WTC11 (cell line): Measurements from ENCODE around the gene NELL1. TPM values are rescaled to one million over a fixed set of nuclear protein-coding genes. Genes with fewer than 3 reads are reported as not detected.

Experiments used
- ATAC-seq: fragments of 200-7000 bp; cut with Tn5 transposase; 2 replicates; pipeline ENCODE4 v1.10.0; 2021; ENCODE audit warnings: mild to moderate bottlenecking, moderate library complexity
- CTCF ChIA-PET: fragments of 300-600 bp; sonication (Branson Sonifier 250); formaldehyde crosslinking; loops from one replicate; lab custom pipeline; 2021; ENCODE audit warnings: antibody characterized with exemption; lab: Charles Lee
- POLR2A ChIA-PET: fragments of 350-600 bp; sonication (Branson Sonifier 250); formaldehyde crosslinking; loops from one replicate; lab custom pipeline; 2021; ENCODE audit warnings: antibody characterized with exemption; lab: Charles Lee
- DNase-seq: peaks from one replicate; pipeline ENCODE4 v3.0.0; 2021; ENCODE audit warnings: low spot score
- H3K27ac Mint-ChIP-seq: 2 replicates; pipeline ENCODE4 v1.8.0; 2021; ENCODE audit warnings: mixed read lengths
- H3K27me3 Mint-ChIP-seq: 2 replicates; pipeline ENCODE4 v1.8.0; 2021; ENCODE audit warnings: low read depth, mild to moderate bottlenecking, moderate library complexity, mixed read lengths
- H3K36me3 Mint-ChIP-seq: 2 replicates; pipeline ENCODE4 v1.8.0; 2021; ENCODE audit warnings: mixed read lengths
- H3K4me1 Mint-ChIP-seq: 2 replicates; pipeline ENCODE4 v1.8.0; 2022; ENCODE audit warnings: mixed read lengths
- H3K4me3 Mint-ChIP-seq: 2 replicates; pipeline ENCODE4 v1.8.0; 2021; ENCODE audit warnings: mild to moderate bottlenecking, moderate library complexity, mixed read lengths
- H3K9me3 Mint-ChIP-seq: 2 replicates; pipeline ENCODE4 v1.8.0; 2021; ENCODE audit warnings: mixed read lengths
- CREB1 ChIP-seq: sonication (generic); formaldehyde crosslinking; IDR thresholded peaks from 2 replicates; pipeline ENCODE4 v1.8.0; 2023; ENCODE audit warnings: mild to moderate bottlenecking, missing genetic modification reagents
- ELF4 ChIP-seq: sonication (generic); formaldehyde crosslinking; IDR thresholded peaks from 2 replicates; pipeline ENCODE4 v1.8.1; 2022; ENCODE audit warnings: low read depth, mild to moderate bottlenecking, moderate library complexity, missing genetic modification reagents
- EMX1 ChIP-seq: fragments of 250-450 bp; sonication (Bioruptor Pico); IDR thresholded peaks from 2 replicates; pipeline ENCODE4 v1.8.0; 2021; ENCODE audit warnings: mild to moderate bottlenecking
- FOXJ3 ChIP-seq: sonication (generic); formaldehyde crosslinking; IDR thresholded peaks from 2 replicates; pipeline ENCODE4 v1.9.0; 2021; ENCODE audit warnings: missing genetic modification reagents, mild to moderate bottlenecking, borderline replicate concordance
- GTF2I ChIP-seq: fragments of 250-450 bp; sonication (Bioruptor Pico); conservative IDR thresholded peaks from 2 replicates; pipeline ENCODE4 v1.4.0; 2021; ENCODE audit warnings: mild to moderate bottlenecking
- JUN ChIP-seq: sonication (generic); formaldehyde crosslinking; IDR thresholded peaks from 2 replicates; pipeline ENCODE4 v1.8.0; 2023; ENCODE audit warnings: mild to moderate bottlenecking, missing genetic modification reagents
- MXD4 ChIP-seq: fragments of 250-450 bp; sonication (Bioruptor Pico); IDR thresholded peaks from 2 replicates; pipeline ENCODE4 v1.8.0; 2021; ENCODE audit warnings: mild to moderate bottlenecking, moderate library complexity, borderline replicate concordance
- NFE2L1 ChIP-seq: sonication (generic); formaldehyde crosslinking; IDR thresholded peaks from 2 replicates; pipeline ENCODE4 v1.8.1; 2023; ENCODE audit warnings: missing genetic modification reagents
- SMAD3 ChIP-seq: sonication (generic); formaldehyde crosslinking; IDR thresholded peaks from 2 replicates; pipeline ENCODE4 v1.8.0; 2022; ENCODE audit warnings: missing genetic modification reagents, mild to moderate bottlenecking, borderline replicate concordance
- TCF7 ChIP-seq: sonication (generic); formaldehyde crosslinking; IDR thresholded peaks from 2 replicates; pipeline ENCODE4 v1.8.0; 2022; ENCODE audit warnings: mild to moderate bottlenecking, low read depth, missing genetic modification reagents, moderate library complexity
- ZNF121 ChIP-seq: sonication (generic); formaldehyde crosslinking; IDR thresholded peaks from 2 replicates; pipeline ENCODE4 v1.8.0; 2023; ENCODE audit warnings: missing genetic modification reagents
- total RNA-seq: library from RNA; stranded (reverse); gene quantifications from 3 replicates; pipeline ENCODE4 v1.2.3, GENCODE V29; 2021
- TF ChIP-seq, protein P1 (sequence below): sonication (generic); formaldehyde crosslinking; IDR thresholded peaks from 2 replicates; pipeline ENCODE4 v1.8.0; 2023; ENCODE audit warnings: missing genetic modification reagents, mild to moderate bottlenecking, borderline replicate concordance
- TF ChIP-seq, protein P2 (sequence below): sonication (generic); formaldehyde crosslinking; IDR thresholded peaks from 2 replicates; pipeline ENCODE4 v1.8.1; 2023; ENCODE audit warnings: mild to moderate bottlenecking, missing genetic modification reagents, borderline replicate concordance
- TF ChIP-seq, protein P3 (sequence below): sonication (generic); formaldehyde crosslinking; IDR thresholded peaks from 2 replicates; pipeline ENCODE4 v1.8.0; 2022; ENCODE audit warnings: mild to moderate bottlenecking, missing genetic modification reagents
- TF ChIP-seq, protein P4 (sequence below): fragments of 250-450 bp; sonication (Bioruptor Pico); IDR thresholded peaks from 2 replicates; pipeline ENCODE4 v1.9.0; 2021; ENCODE audit warnings: moderate library complexity, mild to moderate bottlenecking, inconsistent platforms, borderline replicate concordance
- TF ChIP-seq, protein P5 (sequence below): fragments of 250-450 bp; sonication (Bioruptor Pico); IDR thresholded peaks from 2 replicates; pipeline ENCODE4 v1.8.0; 2021; ENCODE audit warnings: mild to moderate bottlenecking
- TF ChIP-seq, protein P6 (sequence below): fragments of 250-450 bp; sonication (Bioruptor Pico); conservative IDR thresholded peaks from 2 replicates; pipeline ENCODE4 v1.9.0; 2021; ENCODE audit warnings: mild to moderate bottlenecking
- TF ChIP-seq, protein P7 (sequence below): sonication (generic); formaldehyde crosslinking; IDR thresholded peaks from 2 replicates; pipeline ENCODE4 v1.8.0; 2023; ENCODE audit warnings: missing genetic modification reagents

The NELL1 gene
- total RNA-seq, 1 experiment from 2014 or later: 1.8 TPM

DNA sequence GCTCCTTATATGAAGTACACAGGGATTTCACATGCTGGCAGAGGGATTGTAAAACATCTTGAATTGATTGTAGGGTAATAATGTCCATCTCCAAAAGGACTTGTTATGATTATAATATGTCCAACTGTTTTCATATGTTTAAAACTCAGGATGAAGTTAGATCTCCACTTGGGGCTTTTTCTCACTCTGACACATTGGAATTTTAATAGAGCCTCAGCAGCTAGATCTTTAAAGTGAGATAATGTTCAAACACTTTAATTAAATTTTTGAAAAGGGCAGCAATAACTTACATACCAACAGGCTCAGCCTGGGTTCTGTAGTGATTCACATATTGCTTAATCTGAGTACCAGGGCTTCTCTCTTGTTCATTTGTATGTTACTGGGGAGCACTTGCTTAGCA, 152.1 kb downstream of the NELL1 start (continued):
- TF ChIP-seq, protein P1, sequence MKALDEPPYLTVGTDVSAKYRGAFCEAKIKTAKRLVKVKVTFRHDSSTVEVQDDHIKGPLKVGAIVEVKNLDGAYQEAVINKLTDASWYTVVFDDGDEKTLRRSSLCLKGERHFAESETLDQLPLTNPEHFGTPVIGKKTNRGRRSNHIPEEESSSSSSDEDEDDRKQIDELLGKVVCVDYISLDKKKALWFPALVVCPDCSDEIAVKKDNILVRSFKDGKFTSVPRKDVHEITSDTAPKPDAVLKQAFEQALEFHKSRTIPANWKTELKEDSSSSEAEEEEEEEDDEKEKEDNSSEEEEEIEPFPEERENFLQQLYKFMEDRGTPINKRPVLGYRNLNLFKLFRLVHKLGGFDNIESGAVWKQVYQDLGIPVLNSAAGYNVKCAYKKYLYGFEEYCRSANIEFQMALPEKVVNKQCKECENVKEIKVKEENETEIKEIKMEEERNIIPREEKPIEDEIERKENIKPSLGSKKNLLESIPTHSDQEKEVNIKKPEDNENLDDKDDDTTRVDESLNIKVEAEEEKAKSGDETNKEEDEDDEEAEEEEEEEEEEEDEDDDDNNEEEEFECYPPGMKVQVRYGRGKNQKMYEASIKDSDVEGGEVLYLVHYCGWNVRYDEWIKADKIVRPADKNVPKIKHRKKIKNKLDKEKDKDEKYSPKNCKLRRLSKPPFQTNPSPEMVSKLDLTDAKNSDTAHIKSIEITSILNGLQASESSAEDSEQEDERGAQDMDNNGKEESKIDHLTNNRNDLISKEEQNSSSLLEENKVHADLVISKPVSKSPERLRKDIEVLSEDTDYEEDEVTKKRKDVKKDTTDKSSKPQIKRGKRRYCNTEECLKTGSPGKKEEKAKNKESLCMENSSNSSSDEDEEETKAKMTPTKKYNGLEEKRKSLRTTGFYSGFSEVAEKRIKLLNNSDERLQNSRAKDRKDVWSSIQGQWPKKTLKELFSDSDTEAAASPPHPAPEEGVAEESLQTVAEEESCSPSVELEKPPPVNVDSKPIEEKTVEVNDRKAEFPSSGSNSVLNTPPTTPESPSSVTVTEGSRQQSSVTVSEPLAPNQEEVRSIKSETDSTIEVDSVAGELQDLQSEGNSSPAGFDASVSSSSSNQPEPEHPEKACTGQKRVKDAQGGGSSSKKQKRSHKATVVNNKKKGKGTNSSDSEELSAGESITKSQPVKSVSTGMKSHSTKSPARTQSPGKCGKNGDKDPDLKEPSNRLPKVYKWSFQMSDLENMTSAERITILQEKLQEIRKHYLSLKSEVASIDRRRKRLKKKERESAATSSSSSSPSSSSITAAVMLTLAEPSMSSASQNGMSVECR: no peak
- no peak for TF ChIP-seq GTF2I (CRISPR knock-in tag)
- no peak for TF ChIP-seq CREB1 (CRISPR knock-in tag)
- no peak for TF ChIP-seq EMX1 (CRISPR knock-in tag)
- TF ChIP-seq, protein P2, sequence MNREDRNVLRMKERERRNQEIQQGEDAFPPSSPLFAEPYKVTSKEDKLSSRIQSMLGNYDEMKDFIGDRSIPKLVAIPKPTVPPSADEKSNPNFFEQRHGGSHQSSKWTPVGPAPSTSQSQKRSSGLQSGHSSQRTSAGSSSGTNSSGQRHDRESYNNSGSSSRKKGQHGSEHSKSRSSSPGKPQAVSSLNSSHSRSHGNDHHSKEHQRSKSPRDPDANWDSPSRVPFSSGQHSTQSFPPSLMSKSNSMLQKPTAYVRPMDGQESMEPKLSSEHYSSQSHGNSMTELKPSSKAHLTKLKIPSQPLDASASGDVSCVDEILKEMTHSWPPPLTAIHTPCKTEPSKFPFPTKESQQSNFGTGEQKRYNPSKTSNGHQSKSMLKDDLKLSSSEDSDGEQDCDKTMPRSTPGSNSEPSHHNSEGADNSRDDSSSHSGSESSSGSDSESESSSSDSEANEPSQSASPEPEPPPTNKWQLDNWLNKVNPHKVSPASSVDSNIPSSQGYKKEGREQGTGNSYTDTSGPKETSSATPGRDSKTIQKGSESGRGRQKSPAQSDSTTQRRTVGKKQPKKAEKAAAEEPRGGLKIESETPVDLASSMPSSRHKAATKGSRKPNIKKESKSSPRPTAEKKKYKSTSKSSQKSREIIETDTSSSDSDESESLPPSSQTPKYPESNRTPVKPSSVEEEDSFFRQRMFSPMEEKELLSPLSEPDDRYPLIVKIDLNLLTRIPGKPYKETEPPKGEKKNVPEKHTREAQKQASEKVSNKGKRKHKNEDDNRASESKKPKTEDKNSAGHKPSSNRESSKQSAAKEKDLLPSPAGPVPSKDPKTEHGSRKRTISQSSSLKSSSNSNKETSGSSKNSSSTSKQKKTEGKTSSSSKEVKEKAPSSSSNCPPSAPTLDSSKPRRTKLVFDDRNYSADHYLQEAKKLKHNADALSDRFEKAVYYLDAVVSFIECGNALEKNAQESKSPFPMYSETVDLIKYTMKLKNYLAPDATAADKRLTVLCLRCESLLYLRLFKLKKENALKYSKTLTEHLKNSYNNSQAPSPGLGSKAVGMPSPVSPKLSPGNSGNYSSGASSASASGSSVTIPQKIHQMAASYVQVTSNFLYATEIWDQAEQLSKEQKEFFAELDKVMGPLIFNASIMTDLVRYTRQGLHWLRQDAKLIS (CRISPR knock-in tag): no peak
- TF ChIP-seq FOXJ3 (CRISPR knock-in tag): no peak
- TF ChIP-seq, protein P3, sequence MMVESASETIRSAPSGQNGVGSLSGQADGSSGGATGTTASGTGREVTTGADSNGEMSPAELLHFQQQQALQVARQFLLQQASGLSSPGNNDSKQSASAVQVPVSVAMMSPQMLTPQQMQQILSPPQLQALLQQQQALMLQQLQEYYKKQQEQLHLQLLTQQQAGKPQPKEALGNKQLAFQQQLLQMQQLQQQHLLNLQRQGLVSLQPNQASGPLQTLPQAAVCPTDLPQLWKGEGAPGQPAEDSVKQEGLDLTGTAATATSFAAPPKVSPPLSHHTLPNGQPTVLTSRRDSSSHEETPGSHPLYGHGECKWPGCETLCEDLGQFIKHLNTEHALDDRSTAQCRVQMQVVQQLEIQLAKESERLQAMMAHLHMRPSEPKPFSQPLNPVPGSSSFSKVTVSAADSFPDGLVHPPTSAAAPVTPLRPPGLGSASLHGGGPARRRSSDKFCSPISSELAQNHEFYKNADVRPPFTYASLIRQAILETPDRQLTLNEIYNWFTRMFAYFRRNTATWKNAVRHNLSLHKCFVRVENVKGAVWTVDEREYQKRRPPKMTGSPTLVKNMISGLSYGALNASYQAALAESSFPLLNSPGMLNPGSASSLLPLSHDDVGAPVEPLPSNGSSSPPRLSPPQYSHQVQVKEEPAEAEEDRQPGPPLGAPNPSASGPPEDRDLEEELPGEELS: no peak
- TF ChIP-seq, all 79 proteins: peak for 0

DNA sequence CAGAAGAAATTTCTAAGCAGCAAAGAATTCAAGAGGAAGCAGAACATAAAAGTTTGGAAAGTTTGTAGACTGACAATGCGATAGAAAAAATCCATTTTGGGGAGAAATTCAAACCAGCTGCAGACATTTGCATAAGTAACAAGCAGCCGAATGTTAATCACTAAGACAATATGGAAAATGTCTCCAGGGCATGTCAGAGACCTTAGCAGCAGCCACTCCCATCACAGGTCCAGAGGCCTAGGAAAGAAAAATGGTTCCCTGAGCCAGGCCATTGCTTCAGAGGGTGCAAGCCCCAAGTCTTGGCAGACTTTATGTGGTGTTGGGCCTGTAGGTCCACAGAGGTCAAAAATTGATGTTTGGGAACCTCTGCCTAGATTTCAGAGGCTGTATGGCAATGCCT, 155.4 kb downstream of the NELL1 start:
- H3K4me1 Mint-ChIP-seq: peaks cover 12% of the 10 kb centered on the region; the same call in 1 of the 2 replicates
- H3K27me3 Mint-ChIP-seq: no peaks in the 10 kb centered on the region
- ATAC-seq (no peak), DNase-seq (no peak)
- no peaks in the 10 kb centered on the region for H3K36me3 Mint-ChIP-seq
- H3K4me3 Mint-ChIP-seq: no peak overlapping the region
- ChIA-PET CTCF (no interaction called here), POLR2A (no interaction called here)
- peaks cover 21% of the 10 kb centered on the region for H3K9me3 Mint-ChIP-seq
- H3K27ac Mint-ChIP-seq: no peak overlapping the region
- TF ChIP-seq SMAD3 (CRISPR knock-in tag): no peak
- TF ChIP-seq, protein P4, sequence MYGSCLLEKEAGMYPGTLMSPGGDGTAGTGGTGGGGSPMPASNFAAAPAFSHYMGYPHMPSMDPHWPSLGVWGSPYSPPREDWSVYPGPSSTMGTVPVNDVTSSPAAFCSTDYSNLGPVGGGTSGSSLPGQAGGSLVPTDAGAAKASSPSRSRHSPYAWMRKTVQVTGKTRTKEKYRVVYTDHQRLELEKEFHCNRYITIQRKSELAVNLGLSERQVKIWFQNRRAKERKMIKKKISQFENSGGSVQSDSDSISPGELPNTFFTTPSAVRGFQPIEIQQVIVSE (CRISPR knock-in tag): no peak
- TF ChIP-seq TCF7 (CRISPR knock-in tag): no peak
- TF ChIP-seq MXD4 (CRISPR knock-in tag): no peak
- TF ChIP-seq, protein P5, sequence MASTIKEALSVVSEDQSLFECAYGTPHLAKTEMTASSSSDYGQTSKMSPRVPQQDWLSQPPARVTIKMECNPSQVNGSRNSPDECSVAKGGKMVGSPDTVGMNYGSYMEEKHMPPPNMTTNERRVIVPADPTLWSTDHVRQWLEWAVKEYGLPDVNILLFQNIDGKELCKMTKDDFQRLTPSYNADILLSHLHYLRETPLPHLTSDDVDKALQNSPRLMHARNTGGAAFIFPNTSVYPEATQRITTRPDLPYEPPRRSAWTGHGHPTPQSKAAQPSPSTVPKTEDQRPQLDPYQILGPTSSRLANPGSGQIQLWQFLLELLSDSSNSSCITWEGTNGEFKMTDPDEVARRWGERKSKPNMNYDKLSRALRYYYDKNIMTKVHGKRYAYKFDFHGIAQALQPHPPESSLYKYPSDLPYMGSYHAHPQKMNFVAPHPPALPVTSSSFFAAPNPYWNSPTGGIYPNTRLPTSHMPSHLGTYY (CRISPR knock-in tag): no peak
- TF ChIP-seq JUN (CRISPR knock-in tag): no peak
- TF ChIP-seq, protein P6, sequence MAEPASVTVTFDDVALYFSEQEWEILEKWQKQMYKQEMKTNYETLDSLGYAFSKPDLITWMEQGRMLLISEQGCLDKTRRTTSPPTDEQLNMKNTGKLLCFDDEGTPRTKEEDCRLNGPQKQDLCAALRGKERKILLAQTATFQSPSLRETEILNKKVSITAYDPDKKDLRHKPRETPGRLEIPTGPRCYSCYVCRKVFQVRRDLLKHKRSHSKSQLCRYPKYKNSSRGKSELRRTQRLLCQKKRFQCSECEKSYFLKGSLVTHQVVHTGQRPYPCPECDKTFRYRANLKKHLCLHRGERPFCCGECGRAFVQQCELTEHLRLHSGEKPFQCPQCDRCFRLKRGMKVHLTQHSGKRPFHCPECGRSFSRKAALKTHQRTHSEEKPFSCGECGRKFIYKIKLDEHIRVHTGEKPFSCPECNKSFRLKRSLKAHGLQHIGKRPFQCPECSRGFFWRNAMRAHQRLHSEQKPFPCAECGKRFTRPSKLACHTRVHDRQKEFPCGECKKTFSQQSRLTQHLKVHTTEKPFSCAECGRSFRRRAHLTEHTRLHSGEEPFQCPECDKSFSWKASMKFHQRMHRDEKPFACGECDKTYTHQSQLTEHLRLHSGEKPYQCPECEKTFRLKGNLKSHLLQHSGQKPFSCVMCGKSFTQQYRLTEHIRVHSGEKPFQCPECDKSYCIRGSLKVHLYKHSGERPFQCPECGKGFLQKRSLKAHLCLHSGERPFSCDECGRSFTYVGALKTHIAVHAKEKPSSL (CRISPR knock-in tag): no peak
- TF ChIP-seq NFE2L1 (CRISPR knock-in tag): no peak
- no peak for TF ChIP-seq CREB1 (CRISPR knock-in tag)
- no peak for TF ChIP-seq ELF4
- TF ChIP-seq ZNF121 (CRISPR knock-in tag): no peak
- TF ChIP-seq, protein P7, sequence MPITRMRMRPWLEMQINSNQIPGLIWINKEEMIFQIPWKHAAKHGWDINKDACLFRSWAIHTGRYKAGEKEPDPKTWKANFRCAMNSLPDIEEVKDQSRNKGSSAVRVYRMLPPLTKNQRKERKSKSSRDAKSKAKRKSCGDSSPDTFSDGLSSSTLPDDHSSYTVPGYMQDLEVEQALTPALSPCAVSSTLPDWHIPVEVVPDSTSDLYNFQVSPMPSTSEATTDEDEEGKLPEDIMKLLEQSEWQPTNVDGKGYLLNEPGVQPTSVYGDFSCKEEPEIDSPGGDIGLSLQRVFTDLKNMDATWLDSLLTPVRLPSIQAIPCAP (CRISPR knock-in tag): no peak
